H9 (cell line): Measurements from ENCODE around the gene SPINT2. TPM values are rescaled to one million over a fixed set of nuclear protein-coding genes. Genes with fewer than 3 reads are reported as not detected.
A peak's percentile ranks its signal among the peaks of the same experiment; 100 is the strongest.

ENCODE experiments used
- DNase-seq: peaks from one replicate; pipeline ENCODE4 v3.0.0-alpha.2; 2017
- H2AFZ ChIP-seq: one replicate; pipeline ENCODE4 v1.6.1; 2013; ENCODE audit warnings: mild to moderate bottlenecking, low read length, control low read depth, moderate library complexity
- H2AK5ac ChIP-seq: 2 replicates; pipeline ENCODE4 v1.6.1; 2013; ENCODE audit warnings: low read length, control low read depth, mixed read lengths; ENCODE audit not compliant: insufficient read length
- H2BK120ac ChIP-seq: one replicate; pipeline ENCODE4 v1.6.1; 2013; ENCODE audit warnings: low read depth, mild to moderate bottlenecking, low read length, control low read depth, inconsistent platforms; ENCODE audit not compliant: poor library complexity, severe bottlenecking
- H2BK12ac ChIP-seq: 2 replicates; pipeline ENCODE4 v1.6.1; 2013; ENCODE audit warnings: low read length, control low read depth, mixed read lengths, low read depth; ENCODE audit not compliant: insufficient read length
- H2BK15ac ChIP-seq: 2 replicates; pipeline ENCODE4 v1.6.1; 2013; ENCODE audit warnings: low read depth, low read length, control low read depth
- H2BK20ac ChIP-seq: one replicate; pipeline ENCODE4 v1.6.1; 2013; ENCODE audit warnings: low read depth, mild to moderate bottlenecking, low read length, control low read depth, inconsistent platforms; ENCODE audit not compliant: poor library complexity, severe bottlenecking
- H2BK5ac ChIP-seq: 2 replicates; pipeline ENCODE4 v1.6.1; 2013; ENCODE audit warnings: low read length, control low read depth, mixed read lengths; ENCODE audit not compliant: insufficient read length
- H3K14ac ChIP-seq: 2 replicates; pipeline ENCODE4 v1.6.1; 2013; ENCODE audit warnings: low read length, control low read depth; ENCODE audit not compliant: insufficient read depth
- H3K18ac ChIP-seq: 2 replicates; pipeline ENCODE4 v1.6.1; 2013; ENCODE audit warnings: low read depth, mild to moderate bottlenecking, mixed read lengths, low read length, control low read depth; ENCODE audit not compliant: insufficient read length
- H3K23ac ChIP-seq: 2 replicates; pipeline ENCODE4 v1.6.1; 2013; ENCODE audit warnings: low read length, control low read depth, mixed read lengths, low read depth; ENCODE audit not compliant: insufficient read length
- H3K23me2 ChIP-seq: 2 replicates; pipeline ENCODE4 v1.6.1; 2013; ENCODE audit warnings: low read depth, mild to moderate bottlenecking, mixed read lengths, low read length, control low read depth; ENCODE audit not compliant: insufficient read length, poor library complexity, severe bottlenecking
- H3K27ac ChIP-seq: 2 replicates; pipeline ENCODE4 v1.5.1; 2013; ENCODE audit warnings: low read length, control low read depth, mixed read lengths, low read depth; ENCODE audit not compliant: insufficient read length
- H3K27me3 ChIP-seq: 2 replicates; pipeline ENCODE4 v1.6.1; 2013; ENCODE audit warnings: low read length, control low read depth, inconsistent platforms; ENCODE audit not compliant: insufficient read depth
- H3K4ac ChIP-seq: 2 replicates; pipeline ENCODE4 v1.6.1; 2013; ENCODE audit warnings: low read depth, mild to moderate bottlenecking, control low read depth, inconsistent platforms, low read length, moderate library complexity
- H3K4me1 ChIP-seq: 2 replicates; pipeline ENCODE4 v1.6.1; 2013; ENCODE audit warnings: low read length, control low read depth, inconsistent platforms; ENCODE audit not compliant: insufficient read depth
- H3K4me2 ChIP-seq: 2 replicates; pipeline ENCODE4 v1.6.1; 2013; ENCODE audit warnings: low read length, control low read depth, mixed read lengths; ENCODE audit not compliant: insufficient read length, insufficient read depth
- H3K56ac ChIP-seq: 2 replicates; pipeline ENCODE4 v1.6.1; 2013; ENCODE audit warnings: low read depth, mild to moderate bottlenecking, mixed read lengths, low read length, control low read depth; ENCODE audit not compliant: insufficient read length
- H3K79me1 ChIP-seq: 2 replicates; pipeline ENCODE4 v1.6.1; 2013; ENCODE audit warnings: low read depth, mild to moderate bottlenecking, moderate library complexity, low read length, control low read depth, inconsistent platforms; ENCODE audit not compliant: insufficient read depth, poor library complexity, severe bottlenecking
- H3K79me2 ChIP-seq: 2 replicates; pipeline ENCODE4 v1.6.1; 2013; ENCODE audit warnings: low read length, control low read depth, inconsistent platforms; ENCODE audit not compliant: insufficient read depth
- H3K9ac ChIP-seq: 2 replicates; pipeline ENCODE4 v1.6.1; 2013; ENCODE audit warnings: low read length, control low read depth, mixed read lengths; ENCODE audit not compliant: insufficient read length; ENCODE audit errors: extremely low read depth
- H3K9me3 ChIP-seq: one replicate; pipeline ENCODE4 v1.6.1; 2013; ENCODE audit warnings: low read depth, low read length, inconsistent platforms; ENCODE audit not compliant: control insufficient read depth
- H3T11ph ChIP-seq: one replicate; pipeline ENCODE4 v1.6.1; 2013; ENCODE audit warnings: mild to moderate bottlenecking, low read length, control low read depth, inconsistent platforms
- H4K20me1 ChIP-seq: one replicate; pipeline ENCODE4 v1.6.1; 2013; ENCODE audit not compliant: control insufficient read depth, insufficient read length, insufficient read depth
- H4K5ac ChIP-seq: 2 replicates; pipeline ENCODE4 v1.6.1; 2013; ENCODE audit warnings: low read depth, mild to moderate bottlenecking, mixed read lengths, low read length, control low read depth; ENCODE audit not compliant: insufficient read length
- H4K8ac ChIP-seq: replicated peaks from 2 replicates; pipeline ENCODE4 v1.6.1; 2013; ENCODE audit warnings: low read length, control low read depth, mixed read lengths, low read depth; ENCODE audit not compliant: insufficient read length
- H4K91ac ChIP-seq: 2 replicates; pipeline ENCODE4 v1.6.1; 2013; ENCODE audit warnings: low read depth, mild to moderate bottlenecking, moderate library complexity, mixed read lengths, low read length, control low read depth; ENCODE audit not compliant: insufficient read length
- H3K27ac Mint-ChIP-seq, 3 experiments: 2 replicates in 2 of 3; 3 replicates in 1 of 3; pipeline ENCODE4 v1.8.0; 2020 to 2021; ENCODE audit warnings: mixed read lengths in 3 of 3, mild to moderate bottlenecking in 1 of 3, moderate library complexity in 1 of 3
- H3K27me3 Mint-ChIP-seq: 2 replicates; pipeline ENCODE4 v1.8.0; 2021; ENCODE audit warnings: low read depth, mild to moderate bottlenecking, moderate library complexity, mixed read lengths
- H3K36me3 Mint-ChIP-seq, 3 experiments: 2 replicates in 2 of 3; 3 replicates in 1 of 3; pipeline ENCODE4 v1.8.0; 2020 to 2021; ENCODE audit warnings: low read depth in 3 of 3, mixed read lengths in 3 of 3; ENCODE audit not compliant: insufficient read depth in 1 of 3
- H3K4me1 Mint-ChIP-seq, 2 experiments: 2 replicates each; pipeline ENCODE4 v1.8.0; 2020; ENCODE audit warnings: mixed read lengths in 2 of 2
- H3K4me3 Mint-ChIP-seq, 2 experiments: 2 replicates in 1 of 2; 3 replicates in 1 of 2; pipeline ENCODE4 v1.8.0; 2020 to 2021; ENCODE audit warnings: mild to moderate bottlenecking in 2 of 2, mixed read lengths in 2 of 2, moderate library complexity in 1 of 2
- H3K9me3 Mint-ChIP-seq, 2 experiments: 2 replicates in 1 of 2; 3 replicates in 1 of 2; pipeline ENCODE4 v1.8.0; 2020; ENCODE audit warnings: mild to moderate bottlenecking in 2 of 2, mixed read lengths in 2 of 2, moderate library complexity in 1 of 2
- WGBS: extraction: QIAGEN DNeasy Blood & Tissue Kit; methylation state at CpG from one replicate; pipeline ENCODE4 v1.1.7; 2013; ENCODE audit warnings: missing lambda C conversion rate, low lambda C conversion rate, mixed read lengths; ENCODE audit not compliant: insufficient read length; ENCODE audit errors: extremely low coverage; 5-methylcytosine and 5-hydroxymethylcytosine counted together
- total RNA-seq: library from RNA; stranded (reverse); gene quantifications from 2 replicates; pipeline ENCODE4 v1.2.1, GENCODE V29; 2021
- TF ChIP-seq, protein P1 (sequence below): fragments of 200-600 bp; sonication (generic); conservative IDR thresholded peaks from 3 replicates; pipeline ENCODE4 v1.8.0; 2021; ENCODE audit warnings: antibody characterized with exemption, mild to moderate bottlenecking

Gene SPINT2
- total RNA-seq, 1 experiment from 2014 or later: 283 TPM

DNA sequence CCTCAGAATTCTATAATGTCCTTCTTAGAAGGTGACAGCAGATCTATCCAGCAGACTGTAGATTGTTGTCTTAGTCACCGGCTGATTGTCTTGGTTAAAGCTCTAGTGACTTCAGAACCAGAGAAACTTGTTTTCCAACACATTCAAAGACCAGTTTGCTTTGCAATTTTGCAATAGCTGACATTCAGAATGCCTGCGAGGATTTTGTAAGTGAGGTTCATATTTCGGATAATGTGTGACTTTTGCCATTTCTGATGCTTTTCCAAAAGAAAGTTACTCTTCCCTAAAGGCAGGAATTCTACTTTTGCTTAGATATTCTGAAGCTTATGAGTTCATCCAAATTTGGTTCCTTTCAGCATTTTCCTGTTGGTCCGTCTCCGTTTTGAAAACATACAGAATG lies 13.2 kb downstream of the SPINT2 start:
- no peak overlapping the region for H3T11ph ChIP-seq
- no peaks in the 10 kb centered on the region for H4K20me1 ChIP-seq
- no peak for DNase-seq
- no peak overlapping the region for H2BK5ac ChIP-seq
- no peak overlapping the region for H2BK15ac ChIP-seq
- H2BK120ac ChIP-seq: no peak overlapping the region
- peaks cover 22% of the 10 kb centered on the region for H3K79me2 ChIP-seq
- no peak overlapping the region for H4K91ac ChIP-seq
- TF ChIP-seq, protein P1, sequence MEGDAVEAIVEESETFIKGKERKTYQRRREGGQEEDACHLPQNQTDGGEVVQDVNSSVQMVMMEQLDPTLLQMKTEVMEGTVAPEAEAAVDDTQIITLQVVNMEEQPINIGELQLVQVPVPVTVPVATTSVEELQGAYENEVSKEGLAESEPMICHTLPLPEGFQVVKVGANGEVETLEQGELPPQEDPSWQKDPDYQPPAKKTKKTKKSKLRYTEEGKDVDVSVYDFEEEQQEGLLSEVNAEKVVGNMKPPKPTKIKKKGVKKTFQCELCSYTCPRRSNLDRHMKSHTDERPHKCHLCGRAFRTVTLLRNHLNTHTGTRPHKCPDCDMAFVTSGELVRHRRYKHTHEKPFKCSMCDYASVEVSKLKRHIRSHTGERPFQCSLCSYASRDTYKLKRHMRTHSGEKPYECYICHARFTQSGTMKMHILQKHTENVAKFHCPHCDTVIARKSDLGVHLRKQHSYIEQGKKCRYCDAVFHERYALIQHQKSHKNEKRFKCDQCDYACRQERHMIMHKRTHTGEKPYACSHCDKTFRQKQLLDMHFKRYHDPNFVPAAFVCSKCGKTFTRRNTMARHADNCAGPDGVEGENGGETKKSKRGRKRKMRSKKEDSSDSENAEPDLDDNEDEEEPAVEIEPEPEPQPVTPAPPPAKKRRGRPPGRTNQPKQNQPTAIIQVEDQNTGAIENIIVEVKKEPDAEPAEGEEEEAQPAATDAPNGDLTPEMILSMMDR: no peak
- H3K9me3 ChIP-seq: no peaks in the 10 kb centered on the region
- H2AK5ac ChIP-seq: no peak overlapping the region
- no peak overlapping the region for H3K14ac ChIP-seq
- no peak overlapping the region for H3K18ac ChIP-seq
- WGBS: no CpG with 5 or more reads among the region's 5 CpGs
- H3K23ac ChIP-seq: no peak overlapping the region
- H2BK20ac ChIP-seq: no peak overlapping the region
- Mint-ChIP-seq H3K9me3 (no peaks in the 10 kb centered on the region), H3K4me3 (no peak overlapping the region), H3K27me3 (no peaks in the 10 kb centered on the region), H3K27ac (0 out of 7 replicates have a peak overlapping the region, but pooled peaks of 1 of the 3 experiments have one; percentile 85), H3K4me1 (peaks cover 6 to 11% of the 10 kb centered on the region in 2 experiments; a peak in 2 of 4 replicates), H3K36me3 (peaks cover 3 to 28% (median 26%) of the 10 kb centered on the region in 3 experiments; a peak in 6 of 7 replicates)
- no peak overlapping the region for H3K9ac ChIP-seq
- no peak overlapping the region for H2BK12ac ChIP-seq
- H3K27ac ChIP-seq: no peak overlapping the region
- H3K23me2 ChIP-seq: no peaks in the 10 kb centered on the region
- no peaks in the 10 kb centered on the region for H3K4me1 ChIP-seq
- no peak overlapping the region for H4K5ac ChIP-seq
- H3K4ac ChIP-seq: no peak overlapping the region
- no peak overlapping the region for H3K56ac ChIP-seq
- H3K27me3 ChIP-seq: no peaks in the 10 kb centered on the region
- H3K4me2 ChIP-seq: no peak overlapping the region
- H2AFZ ChIP-seq: no peak overlapping the region
- peaks cover 12% of the 10 kb centered on the region for H3K79me1 ChIP-seq
- H4K8ac ChIP-seq: no peak overlapping the region
